Right atrium auricular region (tissue), 2 donors: ENCODE data around the gene ARHGAP44. TPM values are rescaled to one million over a fixed set of nuclear protein-coding genes. Genes with fewer than 3 reads are reported as not detected.

Experiments used
- DNase-seq: peaks from one replicate; pipeline ENCODE4 v3.0.0-alpha.2; 2019; ENCODE audit warnings: low spot score
- H3K27ac ChIP-seq, 2 donors: fragments of 200-600 bp; sonication (generic); 1 replicate in 1 of 2; 2 replicates in 1 of 2; pipeline ENCODE4 v1.5.1; 2016 to 2019
- H3K27me3 ChIP-seq, 2 donors: fragments of 200-600 bp; sonication (generic); one replicate each; pipeline versions ENCODE4 v1.5.1 to v1.6.0; 2017 to 2019
- H3K36me3 ChIP-seq: fragments of 200-600 bp; sonication (generic); one replicate; pipeline ENCODE4 v1.5.1; 2016
- H3K4me1 ChIP-seq, 2 donors: fragments of 200-600 bp; sonication (generic); one replicate each; pipeline versions ENCODE4 v1.5.1 to v1.6.0; 2017 to 2019
- H3K4me3 ChIP-seq, 2 donors: fragments of 200-600 bp; sonication (generic); 1 replicate in 1 of 2; 2 replicates in 1 of 2; pipeline ENCODE4 v1.5.1; 2017 to 2019; ENCODE audit warnings: mild to moderate bottlenecking in 1 of 2, moderate library complexity in 1 of 2
- H3K9me3 ChIP-seq, 2 donors: fragments of 200-600 bp; sonication (generic); one replicate each; pipeline ENCODE4 v1.5.1; 2019
- CTCF ChIP-seq, 2 donors: fragments of 200-600 bp; sonication (generic); IDR thresholded peaks; one replicate each; pipeline ENCODE4 v1.5.1; 2019; ENCODE audit warnings: antibody characterized with exemption in 2 of 2
- total RNA-seq, 2 donors: library from RNA; depleted of rRNA; stranded (reverse); fragments of >200 nt; gene quantifications; one replicate each; pipeline ENCODE4 v1.1.0, GENCODE V29; 2016

ARHGAP44 gene
- total RNA-seq, 2 donors from 2014 or later: 7.8 to 12.2 TPM

DNA sequence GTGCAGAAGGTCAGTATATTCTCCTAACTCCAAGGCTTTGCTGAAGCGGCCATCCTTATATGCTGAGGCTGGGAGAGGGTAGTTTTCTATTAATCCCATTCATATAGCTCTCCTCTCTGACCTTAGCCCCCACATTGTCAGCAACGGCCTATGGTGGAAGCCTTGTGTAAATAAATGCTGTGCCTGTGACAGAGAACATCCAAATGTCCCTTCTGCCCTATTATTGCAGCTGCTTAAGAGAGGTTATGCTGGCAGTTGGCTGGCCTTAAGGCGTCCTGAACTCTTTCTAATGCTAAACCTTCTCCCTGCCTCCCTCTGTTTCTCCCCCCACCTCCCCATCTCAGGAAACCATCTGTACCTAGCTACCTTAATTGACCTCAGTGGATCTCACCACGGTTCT is 53.6 kb downstream of the ARHGAP44 start:
- Histone ChIP-seq H3K4me3 (no peak overlapping the region), H3K4me1 (no peaks in the 10 kb centered on the region), H3K36me3 (no peaks in the 10 kb centered on the region), H3K27me3 (no peaks in the 10 kb centered on the region), H3K27ac (no peak overlapping the region), H3K9me3 (no peaks in the 10 kb centered on the region)
- TF ChIP-seq CTCF (IDR thresholded peaks at IDR 0.05): no peak
- DNase-seq: no peak

- H3K4me3 ChIP-seq: no peak overlapping the region
- no peaks in the 10 kb centered on the region for H3K36me3 ChIP-seq
- DNase-seq: no peak
- no peaks in the 10 kb centered on the region for H3K27me3 ChIP-seq
- no peak overlapping the region for H3K27ac ChIP-seq
- H3K4me1 ChIP-seq: no peaks in the 10 kb centered on the region
- no peaks in the 10 kb centered on the region for H3K9me3 ChIP-seq
- TF ChIP-seq CTCF (IDR thresholded peaks at IDR 0.05): no peak
Measured at GRCh38 chr17:12850996-12851395, 61.7 kb downstream of the ARHGAP44 start.

DNA sequence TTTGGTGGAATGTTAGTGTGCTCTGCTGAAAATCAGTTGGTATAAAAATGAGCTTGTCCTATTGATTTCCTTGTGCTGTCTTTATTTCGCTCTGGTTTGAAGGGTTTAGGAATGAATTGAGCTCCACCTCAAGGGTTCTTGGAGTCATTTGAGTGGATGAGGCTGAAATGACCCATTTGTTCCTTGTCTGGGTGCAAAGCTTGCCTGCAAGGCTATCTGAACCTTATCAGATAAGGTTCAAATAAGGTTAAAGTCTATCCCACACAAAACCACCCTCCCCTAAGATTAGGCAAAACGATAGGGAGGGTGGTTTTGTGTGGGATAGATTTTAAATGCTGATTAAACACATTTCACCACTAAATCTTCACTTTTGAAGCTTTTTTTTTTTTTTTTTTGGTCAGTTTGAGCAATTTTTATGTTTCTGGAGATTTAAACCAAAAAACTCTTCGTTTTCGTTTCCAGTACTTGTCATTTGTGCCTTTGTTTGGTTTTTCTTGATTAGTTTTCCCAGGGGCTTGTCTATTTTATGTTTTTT is 62.7 kb downstream of the ARHGAP44 start:
- Histone ChIP-seq H3K36me3 (no peaks in the 10 kb centered on the region), H3K27ac (no peak overlapping the region), H3K4me3 (no peak overlapping the region), H3K27me3 (no peaks in the 10 kb centered on the region), H3K4me1 (no peaks in the 10 kb centered on the region), H3K9me3 (no peaks in the 10 kb centered on the region)
- no peak for DNase-seq
- TF ChIP-seq CTCF (IDR thresholded peaks at IDR 0.05): no peak

- no peaks in the 10 kb centered on the region for H3K27me3 ChIP-seq
- no peak for DNase-seq
- H3K4me1 ChIP-seq: no peaks in the 10 kb centered on the region
- no peaks in the 10 kb centered on the region for H3K9me3 ChIP-seq
- no peaks in the 10 kb centered on the region for H3K36me3 ChIP-seq
- H3K27ac ChIP-seq: no peak overlapping the region
- no peak for TF ChIP-seq CTCF (IDR thresholded peaks at IDR 0.05)
- H3K4me3 ChIP-seq: no peak overlapping the region
Measured at GRCh38 chr17:12853921-12854320, 64.6 kb downstream of the ARHGAP44 start.

DNA sequence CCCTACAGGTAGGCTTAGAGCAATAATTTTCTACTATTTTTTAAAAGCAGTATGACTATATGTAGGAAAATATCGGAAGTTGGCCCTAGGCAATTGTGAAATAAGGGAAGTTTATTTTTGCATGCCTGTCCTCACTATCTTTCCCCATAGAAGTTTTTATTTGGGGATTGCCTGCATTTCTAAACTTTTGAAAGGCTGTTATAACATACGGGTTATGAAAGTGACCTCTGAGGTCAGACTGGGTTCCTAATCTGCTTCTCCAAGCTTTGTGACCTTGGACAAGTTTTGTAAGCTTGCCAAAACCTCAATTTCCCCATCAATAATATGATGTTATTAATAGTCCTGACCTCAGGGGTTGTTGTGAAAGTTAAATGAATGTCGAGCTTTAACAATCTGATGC is 67.1 kb downstream of the ARHGAP44 start:
- TF ChIP-seq CTCF (IDR thresholded peaks at IDR 0.05): no peak
- H3K4me1 ChIP-seq: no peaks in the 10 kb centered on the region
- no peak for DNase-seq
- no peaks in the 10 kb centered on the region for H3K27me3 ChIP-seq
- H3K4me3 ChIP-seq: no peak overlapping the region
- no peaks in the 10 kb centered on the region for H3K36me3 ChIP-seq
- no peaks in the 10 kb centered on the region for H3K9me3 ChIP-seq
- no peak overlapping the region for H3K27ac ChIP-seq

DNA sequence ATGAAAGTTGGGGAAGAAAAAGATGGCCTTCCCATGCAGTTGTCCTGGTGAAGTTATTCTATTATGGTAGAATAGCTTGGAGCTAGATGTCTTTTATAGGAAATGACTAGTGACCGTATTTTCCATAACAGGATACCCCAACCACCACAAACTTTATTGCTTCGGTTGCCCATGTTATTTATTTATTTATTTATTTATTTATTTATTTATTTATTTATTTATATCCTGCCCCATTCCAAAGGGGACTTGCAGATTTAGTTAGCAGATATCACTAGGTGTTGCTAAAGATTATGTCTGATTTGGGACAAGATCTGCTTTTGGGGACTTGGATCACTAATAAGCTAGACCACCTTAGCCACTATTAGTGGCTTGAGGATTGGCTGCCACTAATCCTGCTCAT is 68.3 kb downstream of the ARHGAP44 start:
- no peak overlapping the region for H3K4me3 ChIP-seq
- DNase-seq: no peak
- H3K27me3 ChIP-seq: no peaks in the 10 kb centered on the region
- H3K27ac ChIP-seq: no peak overlapping the region
- no peaks in the 10 kb centered on the region for H3K4me1 ChIP-seq
- TF ChIP-seq CTCF (IDR thresholded peaks at IDR 0.05): no peak
- H3K36me3 ChIP-seq: no peaks in the 10 kb centered on the region
- no peaks in the 10 kb centered on the region for H3K9me3 ChIP-seq
